ENCODE results near the gene LRRC56. TPM values are rescaled to one million over a fixed set of nuclear protein-coding genes. Genes with fewer than 3 reads are reported as not detected.
A peak's percentile ranks its signal among the peaks of the same experiment; 100 is the strongest.

Gene LRRC56
- total and polyA plus RNA-seq, 9 of the 15 experiments (the other 6 are each of a cell fraction or from before 2014, with no cell fraction given): 0.03 to 4.5 (median 1.0) TPM; not detected in 1

GRCh38 chr11:561148-562003, 24.0 kb downstream of the LRRC56 start (continued):
- TF ChIP-seq, protein P1, sequence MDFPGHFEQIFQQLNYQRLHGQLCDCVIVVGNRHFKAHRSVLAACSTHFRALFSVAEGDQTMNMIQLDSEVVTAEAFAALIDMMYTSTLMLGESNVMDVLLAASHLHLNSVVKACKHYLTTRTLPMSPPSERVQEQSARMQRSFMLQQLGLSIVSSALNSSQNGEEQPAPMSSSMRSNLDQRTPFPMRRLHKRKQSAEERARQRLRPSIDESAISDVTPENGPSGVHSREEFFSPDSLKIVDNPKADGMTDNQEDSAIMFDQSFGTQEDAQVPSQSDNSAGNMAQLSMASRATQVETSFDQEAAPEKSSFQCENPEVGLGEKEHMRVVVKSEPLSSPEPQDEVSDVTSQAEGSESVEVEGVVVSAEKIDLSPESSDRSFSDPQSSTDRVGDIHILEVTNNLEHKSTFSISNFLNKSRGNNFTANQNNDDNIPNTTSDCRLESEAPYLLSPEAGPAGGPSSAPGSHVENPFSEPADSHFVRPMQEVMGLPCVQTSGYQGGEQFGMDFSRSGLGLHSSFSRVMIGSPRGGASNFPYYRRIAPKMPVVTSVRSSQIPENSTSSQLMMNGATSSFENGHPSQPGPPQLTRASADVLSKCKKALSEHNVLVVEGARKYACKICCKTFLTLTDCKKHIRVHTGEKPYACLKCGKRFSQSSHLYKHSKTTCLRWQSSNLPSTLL (IDR thresholded peaks at IDR 0.05): no peak
- no peak for TF ChIP-seq DDX20 (tag; IDR thresholded peaks at IDR 0.05; ENCODE audit: low read depth)
- TF ChIP-seq CBX3 (IDR thresholded peaks at IDR 0.05; ENCODE audit: borderline replicate concordance in 1 of 2, low read length in 2 of 2): no peak
- no peak for TF ChIP-seq MYNN (IDR thresholded peaks at IDR 0.05)
- TF ChIP-seq MYNN (CRISPR knock-in tag; IDR thresholded peaks at IDR 0.05): no peak
- TF ChIP-seq SMAD2 (IDR thresholded peaks at IDR 0.05; ENCODE audit: low read depth, low read length): no peak
- TF ChIP-seq ARID3B (CRISPR knock-in tag; IDR thresholded peaks at IDR 0.05; ENCODE audit: borderline replicate concordance): no peak
- TF ChIP-seq MXI1 (IDR thresholded peaks at IDR 0.05; ENCODE audit: low read depth, low read length): 0 out of 2 replicates have a peak, but pooled peaks have one; percentile 4
- TF ChIP-seq CBFA2T2 (conservative IDR thresholded peaks at IDR 0.05): no peak
- no peak for TF ChIP-seq ZNF12 (CRISPR knock-in tag; IDR thresholded peaks at IDR 0.05)
- TF ChIP-seq ZNF583 (CRISPR knock-in tag; IDR thresholded peaks at IDR 0.05): no peak
- TF ChIP-seq PHTF2 (CRISPR knock-in tag; IDR thresholded peaks at IDR 0.05): no peak
- TF ChIP-seq SFPQ (IDR thresholded peaks at IDR 0.05; ENCODE audit: low read depth, low read length): no peak
- no peak for TF ChIP-seq ZNF217 (CRISPR knock-in tag; IDR thresholded peaks at IDR 0.05)
- TF ChIP-seq PREB (CRISPR knock-in tag; IDR thresholded peaks at IDR 0.05): no peak
- TF ChIP-seq SAP30 (IDR thresholded peaks at IDR 0.05; ENCODE audit: borderline replicate concordance, insufficient read depth, low read depth, low read length, poor library complexity, severe bottlenecking): peak; percentile 82
- TF ChIP-seq ZBTB2 (IDR thresholded peaks at IDR 0.05): no peak
- no peak for TF ChIP-seq SREBF2 (CRISPR knock-in tag; IDR thresholded peaks at IDR 0.05)
- TF ChIP-seq ESRRB (CRISPR knock-in tag; IDR thresholded peaks at IDR 0.05; ENCODE audit: borderline replicate concordance): no peak
